Lower leg skin (tissue), 4 donors: ENCODE data around the gene ZNF518B. TPM values are rescaled to one million over a fixed set of nuclear protein-coding genes. Genes with fewer than 3 reads are reported as not detected.
A peak's percentile ranks its signal among the peaks of the same experiment; 100 is the strongest.

Experiments
- DNase-seq, 2 donors: peaks; one replicate each; pipeline ENCODE4 v3.0.0-alpha.2; 2019; ENCODE audit warnings: low spot score in 2 of 2
- H3K4me3 ChIP-seq: fragments of 200-600 bp; sonication (generic); 2 replicates; pipeline ENCODE4 v1.5.1; 2017; ENCODE audit warnings: mild to moderate bottlenecking, low read depth; ENCODE audit not compliant: poor library complexity, severe bottlenecking
- POLR2A ChIP-seq, 2 donors: fragments of 450-650 bp; IDR thresholded peaks; one replicate each; pipeline ENCODE4 v1.6.1; 2016 to 2017; ENCODE audit warnings: antibody characterized with exemption in 2 of 2, mild to moderate bottlenecking in 1 of 2, moderate library complexity in 1 of 2
- WGBS, 2 donors: methylation state at CpG; one replicate each; pipeline ENCODE4 v1.1.5; 2018; 5-methylcytosine and 5-hydroxymethylcytosine counted together
- intact Hi-C: fragments of 100-400 bp; cut with DNase I; formaldehyde crosslinking; loops from one replicate; pipeline ENCODE4 v1.15.0; 2023; ENCODE audit warnings: low total_unique reads
- total RNA-seq, 4 donors: library from RNA; depleted of rRNA; stranded (reverse); fragments of >200 nt; gene quantifications; one replicate each; pipeline ENCODE4 v1.1.0, GENCODE V29; 2016
- TF ChIP-seq, protein P1 (sequence below), 3 donors: fragments of 450-650 bp; IDR thresholded peaks; one replicate each; pipeline ENCODE4 v1.5.1; 2016; ENCODE audit warnings: antibody characterized with exemption in 3 of 3, mild to moderate bottlenecking in 3 of 3, moderate library complexity in 2 of 3

Gene ZNF518B
- total RNA-seq, 4 donors from 2014 or later: 9.8 to 55.6 (median 26.4) TPM

DNA sequence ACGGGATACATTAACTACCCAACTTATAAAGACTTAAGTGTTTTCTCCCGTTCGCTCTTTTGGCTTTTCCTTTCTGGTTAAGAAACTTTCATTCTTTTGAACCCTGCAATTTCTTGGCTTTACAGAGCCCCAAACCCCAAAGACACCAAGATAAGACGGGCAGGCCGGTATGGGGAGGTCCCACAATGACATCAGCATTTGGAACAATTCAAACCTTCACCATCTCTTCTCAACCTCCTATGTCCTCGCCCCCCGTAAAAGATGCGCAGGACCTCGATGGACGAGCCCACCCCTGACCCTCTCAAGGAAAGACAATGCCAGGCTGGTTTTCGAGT lies 999 bp downstream of the ZNF518B start:
- DNase-seq: no peak
- peak overlapping the region; percentile 46 for H3K4me3 ChIP-seq
- intact Hi-C loops: no loop called here
- TF ChIP-seq POLR2A (IDR thresholded peaks at IDR 0.05): no peak
- TF ChIP-seq, protein P1, sequence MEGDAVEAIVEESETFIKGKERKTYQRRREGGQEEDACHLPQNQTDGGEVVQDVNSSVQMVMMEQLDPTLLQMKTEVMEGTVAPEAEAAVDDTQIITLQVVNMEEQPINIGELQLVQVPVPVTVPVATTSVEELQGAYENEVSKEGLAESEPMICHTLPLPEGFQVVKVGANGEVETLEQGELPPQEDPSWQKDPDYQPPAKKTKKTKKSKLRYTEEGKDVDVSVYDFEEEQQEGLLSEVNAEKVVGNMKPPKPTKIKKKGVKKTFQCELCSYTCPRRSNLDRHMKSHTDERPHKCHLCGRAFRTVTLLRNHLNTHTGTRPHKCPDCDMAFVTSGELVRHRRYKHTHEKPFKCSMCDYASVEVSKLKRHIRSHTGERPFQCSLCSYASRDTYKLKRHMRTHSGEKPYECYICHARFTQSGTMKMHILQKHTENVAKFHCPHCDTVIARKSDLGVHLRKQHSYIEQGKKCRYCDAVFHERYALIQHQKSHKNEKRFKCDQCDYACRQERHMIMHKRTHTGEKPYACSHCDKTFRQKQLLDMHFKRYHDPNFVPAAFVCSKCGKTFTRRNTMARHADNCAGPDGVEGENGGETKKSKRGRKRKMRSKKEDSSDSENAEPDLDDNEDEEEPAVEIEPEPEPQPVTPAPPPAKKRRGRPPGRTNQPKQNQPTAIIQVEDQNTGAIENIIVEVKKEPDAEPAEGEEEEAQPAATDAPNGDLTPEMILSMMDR (IDR thresholded peaks at IDR 0.05): no peak
- 49 to 51% methylated on average over 11 of the region's 11 CpGs for WGBS, 2 donors

DNA sequence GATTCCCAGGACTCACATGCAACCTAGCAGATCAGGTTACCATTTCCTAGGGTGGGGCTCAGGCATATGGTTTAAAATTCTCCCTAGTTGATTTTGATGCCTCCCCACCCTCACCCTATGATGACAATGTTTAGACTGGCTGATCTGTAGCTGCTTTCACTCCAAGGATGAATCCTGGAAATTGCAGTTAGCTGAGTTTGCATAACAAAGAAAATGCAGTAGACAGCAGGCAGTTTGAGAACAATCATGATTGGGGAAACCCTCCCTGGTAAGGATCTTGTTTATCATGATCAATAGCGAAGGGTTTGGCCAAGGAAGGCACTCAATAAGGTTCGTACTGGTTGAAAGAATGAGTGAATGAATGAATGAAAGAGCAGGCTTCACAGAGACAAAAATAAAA lies 2.1 kb downstream of the ZNF518B start:
- DNase-seq: no peak
- 87 to 96% methylated on average over 2 of the region's 2 CpGs for WGBS, 2 donors
- TF ChIP-seq POLR2A (IDR thresholded peaks at IDR 0.05): no peak
- TF ChIP-seq, protein P1 (IDR thresholded peaks at IDR 0.05): no peak
- no peak overlapping the region for H3K4me3 ChIP-seq
- intact Hi-C loops: no loop called here

DNA sequence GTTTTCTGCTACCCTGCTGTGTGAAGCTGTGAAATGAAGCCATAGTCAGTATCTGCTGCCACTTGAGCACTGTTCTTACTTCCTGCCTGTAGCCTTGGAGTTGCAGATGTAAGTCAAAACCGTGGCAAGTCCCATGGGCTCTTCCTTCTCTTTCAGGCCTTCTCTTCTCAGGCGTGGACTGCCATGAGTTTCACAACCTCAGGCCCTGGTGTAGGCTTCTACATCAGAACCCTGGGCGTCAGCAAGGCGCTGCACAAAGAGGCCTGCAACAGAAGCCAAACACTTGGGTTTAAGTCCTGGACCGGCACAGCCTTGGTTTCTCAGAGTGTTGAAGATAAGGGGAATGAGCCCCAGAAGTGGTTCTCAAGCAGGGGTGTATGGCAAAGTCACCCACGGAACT lies 2.5 kb downstream of the ZNF518B start:
- 89 to 93% methylated on average over 6 of the region's 6 CpGs for WGBS, 2 donors
- TF ChIP-seq, protein P1 (IDR thresholded peaks at IDR 0.05): no peak
- no peak for TF ChIP-seq POLR2A (IDR thresholded peaks at IDR 0.05)
- DNase-seq: no peak
- no peak overlapping the region for H3K4me3 ChIP-seq
- intact Hi-C loops: no loop called here

DNA sequence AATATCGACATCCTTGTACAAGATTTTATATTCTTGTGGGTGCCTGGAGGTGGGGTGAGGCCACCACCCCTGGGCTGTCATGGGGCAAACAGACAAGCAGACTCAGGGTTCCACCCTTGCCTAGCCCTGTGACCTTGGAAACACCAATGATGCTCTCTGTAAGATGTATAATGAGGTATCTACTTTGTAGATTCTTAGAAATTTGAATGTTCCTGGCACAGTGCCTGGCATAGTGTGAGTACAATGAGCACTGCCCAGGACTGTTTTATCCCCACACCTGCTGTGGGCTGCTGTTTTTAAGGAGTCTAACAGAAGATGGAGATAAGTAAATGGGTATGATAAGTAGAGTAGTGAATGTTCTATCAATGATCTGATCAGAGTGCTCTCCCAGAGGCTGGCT lies 3.1 kb downstream of the ZNF518B start:
- DNase-seq: no peak
- no peak overlapping the region for H3K4me3 ChIP-seq
- TF ChIP-seq, protein P1 (IDR thresholded peaks at IDR 0.05): no peak
- no peak for TF ChIP-seq POLR2A (IDR thresholded peaks at IDR 0.05)
- WGBS, 2 donors: 71 to 87% methylated on average over 1 of the region's 1 CpG
- intact Hi-C loops: no loop called here

DNA sequence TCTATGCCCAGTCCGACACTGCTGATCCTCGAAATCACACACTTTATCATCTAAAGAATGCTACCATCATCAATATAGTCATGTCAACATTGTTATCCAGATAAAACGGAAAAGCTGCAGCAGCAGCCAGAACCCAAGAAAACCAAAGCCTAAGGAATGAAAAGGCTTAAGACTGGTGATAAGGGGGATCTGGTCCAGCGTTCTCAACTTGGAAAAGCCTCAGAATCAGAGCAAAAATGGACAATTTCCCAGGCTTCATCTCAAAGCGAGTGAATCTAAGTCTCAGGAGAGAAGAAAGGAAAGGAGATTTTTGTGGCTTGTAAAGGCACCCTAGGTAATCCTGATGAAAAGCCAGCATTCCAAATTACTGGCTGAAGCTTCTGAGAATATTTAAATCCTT lies 8.2 kb downstream of the ZNF518B start:
- intact Hi-C loops: no loop called here
- no peak for DNase-seq
- TF ChIP-seq, protein P1 (IDR thresholded peaks at IDR 0.05): no peak
- no peak for TF ChIP-seq POLR2A (IDR thresholded peaks at IDR 0.05)
- no peak overlapping the region for H3K4me3 ChIP-seq
- 95 to 97% methylated on average over 5 of the region's 5 CpGs for WGBS, 2 donors

DNA sequence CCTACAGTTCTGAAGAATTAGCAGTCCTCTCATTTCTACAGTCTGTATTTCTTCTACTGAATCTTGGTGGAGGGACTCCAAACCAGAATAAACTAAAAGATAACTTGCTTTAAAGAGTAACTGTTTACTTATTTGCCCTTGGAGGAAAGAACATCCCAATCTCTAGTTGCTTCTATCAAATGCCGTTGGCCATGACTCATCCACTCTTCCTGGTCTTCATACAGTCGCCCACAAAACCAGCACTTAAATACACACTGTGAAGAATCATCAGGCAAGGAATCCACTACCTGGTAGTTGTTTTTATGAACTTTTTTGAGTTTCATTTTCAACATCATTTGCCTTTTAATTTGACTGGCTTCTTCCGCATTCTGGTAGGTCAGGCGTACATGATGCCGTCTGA lies 14.2 kb downstream of the ZNF518B start:
- WGBS, 2 donors: 93 to 96% methylated on average over 5 of the region's 5 CpGs
- TF ChIP-seq POLR2A (IDR thresholded peaks at IDR 0.05): no peak
- TF ChIP-seq, protein P1 (IDR thresholded peaks at IDR 0.05): no peak
- H3K4me3 ChIP-seq: no peak overlapping the region
- DNase-seq: no peak
- intact Hi-C loops: no loop called here
